Posterior cingulate gyrus (tissue), 11 donors: ENCODE results near the gene ZNF296.

ENCODE experiments used
- DNase-seq, 10 donors: peaks; one replicate each; pipeline versions ENCODE4 v3.0.0 to v3.0.0-alpha.2; 2020 to 2021; ENCODE audit warnings: mixed read lengths in 3 of 10
- intact Hi-C: fragments of 100-400 bp; cut with DNase I; formaldehyde crosslinking; loops from one replicate; pipeline ENCODE4 v1.15.1; 2023

Gene ZNF296

DNA sequence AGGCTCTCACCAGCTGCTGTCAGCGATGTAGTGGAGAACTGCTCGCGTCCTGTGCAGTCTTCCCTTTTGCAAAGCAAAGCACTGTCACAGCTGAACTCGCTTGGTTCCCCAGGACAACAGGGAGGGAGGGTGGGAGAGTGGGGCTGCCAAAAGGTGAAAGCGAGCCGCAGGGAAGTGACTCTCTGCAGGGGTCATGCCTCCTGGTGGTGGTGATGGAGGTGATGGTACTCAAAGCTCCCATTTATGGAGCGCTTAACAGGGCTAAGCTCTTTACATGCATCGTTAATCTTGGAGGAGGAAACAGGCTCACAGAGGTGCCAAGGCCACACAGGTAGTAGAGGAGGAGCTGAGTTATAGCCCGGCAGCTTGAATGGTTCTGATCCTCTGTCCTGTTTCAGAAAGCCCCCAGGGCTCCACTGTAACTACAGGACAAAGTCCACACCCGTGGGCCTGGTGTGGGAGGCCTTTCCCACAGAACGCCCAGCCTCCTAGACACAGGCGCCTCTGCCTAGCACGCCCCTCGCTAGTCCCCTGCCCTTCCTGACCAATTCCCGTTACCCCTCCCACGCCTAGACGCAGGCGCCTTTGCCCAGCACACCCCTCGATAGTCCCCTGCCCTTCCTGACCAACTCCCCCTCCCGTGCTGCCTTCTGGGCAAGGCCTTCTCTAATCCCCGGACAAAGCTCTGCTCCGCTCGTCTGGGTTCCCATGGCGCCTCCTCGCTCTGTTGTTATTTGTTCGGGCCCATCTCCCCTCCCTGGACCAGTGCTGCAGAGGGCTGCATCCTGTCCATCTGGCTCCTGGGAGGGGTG is 27.4 kb upstream of the ZNF296 start:
- intact Hi-C loops = no loop called here
- peak in 1 of 10 donors; percentile 85 for DNase-seq

DNA sequence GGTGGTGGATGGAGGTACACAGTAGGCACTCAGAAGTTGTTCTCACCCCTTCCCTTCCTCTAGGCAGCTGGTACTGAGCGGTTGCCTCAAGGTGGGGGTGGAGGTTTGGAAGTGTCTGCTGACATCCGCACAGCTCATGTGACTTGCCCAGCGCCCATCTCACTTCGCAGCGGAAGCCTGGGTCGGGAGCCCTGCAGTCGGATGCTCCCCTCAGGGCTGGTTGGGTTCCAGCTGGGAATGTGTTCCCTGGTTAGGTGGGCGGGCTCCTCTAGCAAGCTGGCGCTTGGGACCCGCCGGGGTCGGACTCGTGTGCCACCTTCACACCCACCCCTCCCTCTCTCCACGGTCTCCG is 26.9 kb upstream of the ZNF296 start:
- peak; percentile 19 to 95 (median 74) for DNase-seq
- intact Hi-C loops = no loop called here

DNA sequence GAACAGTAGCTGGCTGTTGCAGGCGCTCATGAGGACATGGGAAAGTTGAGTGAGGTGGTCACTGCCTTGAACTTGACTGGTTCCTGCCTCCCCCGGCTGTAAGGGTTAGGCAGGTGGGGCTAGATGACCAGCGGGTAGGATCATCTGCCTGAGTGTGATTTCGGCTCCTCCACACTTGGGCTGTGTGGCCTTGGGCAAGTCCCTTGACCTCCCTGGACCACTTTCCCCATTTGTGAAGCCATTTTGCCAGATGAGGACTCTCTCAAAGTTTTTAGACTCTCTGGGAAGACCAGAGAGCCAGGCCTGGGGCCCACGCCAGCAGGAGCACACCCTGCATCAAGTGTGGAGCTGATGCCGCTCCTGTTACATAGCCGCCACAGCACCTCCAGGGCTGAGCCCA is 26.2 kb upstream of the ZNF296 start:
- DNase-seq = no peak
- intact Hi-C loops = no loop called here

DNA sequence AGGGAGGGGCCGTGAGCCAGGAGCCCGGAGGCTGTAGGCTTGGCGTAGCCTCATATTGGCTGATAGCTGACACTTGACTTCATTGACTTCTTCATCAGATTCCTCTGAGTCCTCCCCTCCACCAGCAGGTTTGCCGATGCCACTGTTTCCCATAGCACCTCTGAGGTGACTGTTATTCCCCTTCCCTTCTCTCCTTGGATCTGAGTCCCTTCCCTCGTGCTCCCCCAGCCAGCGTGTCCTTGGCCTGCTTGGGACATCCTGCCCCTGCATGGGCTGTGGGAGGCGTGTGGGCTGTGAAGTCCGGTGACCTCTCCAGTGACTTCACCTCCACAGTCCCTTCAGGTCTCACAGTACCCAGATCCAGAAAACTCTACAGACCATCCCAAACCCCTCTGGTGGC is 25.5 kb upstream of the ZNF296 start:
- intact Hi-C loops = no loop called here

DNA sequence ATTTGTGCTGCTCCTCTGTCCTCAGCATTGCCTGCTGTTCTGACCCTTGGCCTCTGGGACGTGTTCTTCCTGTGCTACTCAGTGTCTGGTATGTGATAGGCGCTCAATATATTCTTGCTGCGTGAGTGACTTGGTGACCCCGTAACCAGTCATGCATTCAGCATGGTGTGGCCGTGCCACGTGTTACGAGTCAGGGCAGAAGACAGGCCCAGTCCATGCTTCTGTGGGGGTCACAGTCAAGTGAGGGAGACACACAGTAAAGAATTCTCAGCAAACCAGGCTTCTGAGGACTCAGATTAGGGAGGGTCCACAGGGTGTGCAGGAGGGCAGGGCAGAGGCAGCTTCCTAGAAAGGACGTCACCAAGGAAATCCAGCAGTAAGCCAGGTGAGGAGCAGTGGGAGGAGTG is 24.6 kb upstream of the ZNF296 start:
- intact Hi-C loops = no loop called here
- DNase-seq = no peak

More for the DNA sequence above, 25.5 kb upstream of the ZNF296 start:
- no peak for DNase-seq

GRCh38 chr19:45100201-45100600 is 23.9 kb upstream of the ZNF296 start:
- no peak for DNase-seq
- intact Hi-C loops = no loop called here

DNA sequence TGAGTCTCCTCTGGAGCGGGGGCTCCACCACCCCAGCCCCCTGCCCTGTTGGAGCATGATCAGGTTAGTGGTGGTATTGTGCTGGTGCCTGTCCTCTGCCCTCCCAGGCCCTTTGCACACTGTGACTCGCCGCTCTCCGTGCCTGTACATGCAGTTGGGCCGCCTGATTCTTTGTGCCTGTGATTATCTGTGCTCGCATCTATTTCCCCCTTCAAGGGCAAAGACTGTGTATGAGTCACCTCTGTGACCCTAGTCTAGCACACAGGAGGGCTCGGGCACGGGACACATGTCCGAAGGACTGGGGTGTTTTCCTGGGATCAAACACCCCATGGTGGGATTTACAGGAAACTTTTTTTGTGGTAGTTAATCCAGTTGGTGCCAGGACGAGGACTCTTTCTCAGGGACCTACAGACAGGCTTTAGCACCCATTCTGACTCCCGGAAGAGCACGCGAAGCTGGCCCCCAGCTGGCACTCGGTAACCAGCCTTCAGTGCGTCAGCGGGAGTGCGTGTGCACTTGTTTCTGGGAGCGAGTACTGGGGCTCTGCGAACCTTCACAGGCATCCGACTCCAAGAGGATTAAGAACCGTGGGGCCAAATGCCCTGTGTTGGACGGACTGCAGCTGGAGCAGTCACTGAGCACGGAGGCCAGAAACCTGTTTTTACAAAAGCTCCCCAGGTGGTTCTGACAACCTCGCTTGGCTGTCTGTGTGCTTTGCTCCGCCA is 23.4 kb upstream of the ZNF296 start:
- intact Hi-C loops = no loop called here
- DNase-seq = no peak

GRCh38 chr19:45098521-45099466 is 22.5 kb upstream of the ZNF296 start:
- intact Hi-C loops = no loop called here
- peak; percentile 72 to 96 (median 80) for DNase-seq

- intact Hi-C loops = no loop called here
- peak in 9 of 10 donors; percentile 41 to 95 (median 56) for DNase-seq
Measured at GRCh38 chr19:45097776-45098520, 21.7 kb upstream of the ZNF296 start.

DNA sequence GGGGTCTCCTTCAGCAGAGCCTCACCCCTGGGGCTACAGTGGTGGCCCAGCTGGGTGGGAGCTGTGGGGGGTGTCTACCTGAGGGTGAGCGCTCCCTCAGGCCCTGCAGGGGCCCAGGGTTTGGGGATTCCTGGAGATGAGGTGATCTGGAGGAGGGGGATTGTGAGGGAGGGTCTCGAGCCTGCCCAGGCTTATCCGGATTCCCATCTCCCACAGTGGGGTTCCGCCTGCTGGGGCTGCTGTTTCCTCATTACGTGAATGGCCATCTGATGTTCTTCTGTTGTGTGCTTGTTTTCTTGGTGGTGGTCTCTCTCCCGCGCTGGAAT is 21.1 kb upstream of the ZNF296 start:
- intact Hi-C loops = no loop called here
- no peak for DNase-seq

- intact Hi-C loops = no loop called here
- no peak for DNase-seq
Measured at GRCh38 chr19:45096700-45097099, 20.4 kb upstream of the ZNF296 start.

DNA sequence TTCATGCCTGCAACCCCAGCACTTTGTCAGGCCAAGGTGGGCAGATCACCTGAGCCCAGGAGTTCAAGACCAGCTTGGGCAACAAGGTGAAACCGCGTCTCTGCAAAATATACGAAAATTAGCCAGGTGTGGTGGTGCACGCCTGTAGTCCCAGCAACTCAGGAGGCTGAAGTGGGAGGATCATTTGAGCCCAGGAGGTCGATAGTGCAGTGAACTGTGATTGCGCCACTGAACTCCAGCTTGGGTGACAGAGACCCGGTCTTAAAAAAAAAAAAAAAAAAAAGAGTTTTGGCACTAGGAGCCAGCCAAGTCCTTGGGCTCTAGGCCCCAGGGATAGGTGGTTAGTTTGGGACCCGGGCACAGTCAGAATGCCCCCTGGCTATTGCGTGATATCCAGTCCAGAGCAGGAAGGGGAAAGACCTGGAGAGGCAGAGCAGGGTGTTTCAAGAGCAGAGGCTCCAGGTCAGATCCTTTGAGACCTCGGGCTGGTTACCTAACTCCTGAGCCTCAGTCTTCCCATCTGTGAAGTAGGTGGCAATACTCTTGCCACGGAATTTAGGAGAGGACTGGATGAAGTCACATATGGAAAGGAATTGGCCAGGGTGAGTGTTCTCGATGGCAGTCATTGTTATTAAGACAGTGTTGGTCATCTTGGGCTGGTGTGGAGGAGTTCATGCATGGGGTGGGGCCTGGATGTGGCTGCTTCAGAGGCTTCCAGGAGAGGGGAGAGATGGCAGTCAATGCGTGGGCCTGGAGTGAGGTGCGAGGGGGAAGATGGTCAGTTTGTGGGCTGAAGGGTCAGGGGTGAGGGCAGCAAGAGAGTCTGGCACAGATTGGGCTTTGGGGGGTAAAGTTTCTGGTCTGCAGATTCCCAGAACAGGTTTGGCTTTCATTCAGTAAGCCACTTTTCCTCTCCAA is 19.5 kb upstream of the ZNF296 start:
- intact Hi-C loops = no loop called here
- DNase-seq = no peak

GRCh38 chr19:45094707-45095106 is 18.4 kb upstream of the ZNF296 start:
- DNase-seq = no peak
- intact Hi-C loops = loop anchor here (5.0 kb wide), 1 partner anchor 158 kb away; the partner anchor contains the start of gene MARK4

DNA sequence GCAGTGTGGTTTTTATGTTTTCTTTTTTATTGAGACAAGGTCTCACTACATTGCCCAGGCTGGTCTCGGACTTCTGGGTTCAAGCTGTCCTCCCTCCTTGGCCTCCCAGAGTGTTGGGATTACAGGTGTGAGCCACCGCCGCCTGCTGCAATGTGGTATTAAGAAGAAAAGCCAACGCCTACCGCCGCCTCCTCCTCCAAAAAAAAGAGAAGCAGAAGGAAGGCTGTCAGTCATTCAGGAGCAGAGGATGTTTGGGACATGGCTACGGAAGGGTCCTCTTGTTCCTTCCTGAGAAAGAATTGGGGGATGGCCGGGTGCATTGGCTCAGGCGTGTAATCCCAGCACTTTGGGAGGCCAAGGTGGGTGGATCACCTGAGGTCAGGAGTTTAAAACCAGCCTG is 17.9 kb upstream of the ZNF296 start:
- no peak for DNase-seq
- intact Hi-C loops = loop anchor here (5.0 kb wide), 1 partner anchor 158 kb away; the partner anchor contains the start of gene MARK4

GRCh38 chr19:45092747-45093678 is 16.7 kb upstream of the ZNF296 start, which contains the start of gene PPP1R37:
TSS of gene PPP1R37 (plus strand) at chr19:45093179. CDS start at chr19:45093326, 147 bp downstream.
- peak; percentile 86 to 99 (median 92) for DNase-seq
- intact Hi-C loops = loop anchor here (5.0 kb wide), 1 partner anchor 159 kb away; the partner anchor contains the start of gene MARK4

GRCh38 chr19:45091031-45091923 is 15.0 kb upstream of the ZNF296 start:
- intact Hi-C loops = loop anchor here (1.0 to 5.0 kb wide), 3 partner anchors 12 to 161 kb away; partner anchors contain the start of genes BLOC1S3, GEMIN7, MARK4 and TRAPPC6A
- DNase-seq = peak; percentile 98 to 100 (median 99)
